Measurements from ENCODE around the gene PLCH1.

Gene PLCH1

DNA sequence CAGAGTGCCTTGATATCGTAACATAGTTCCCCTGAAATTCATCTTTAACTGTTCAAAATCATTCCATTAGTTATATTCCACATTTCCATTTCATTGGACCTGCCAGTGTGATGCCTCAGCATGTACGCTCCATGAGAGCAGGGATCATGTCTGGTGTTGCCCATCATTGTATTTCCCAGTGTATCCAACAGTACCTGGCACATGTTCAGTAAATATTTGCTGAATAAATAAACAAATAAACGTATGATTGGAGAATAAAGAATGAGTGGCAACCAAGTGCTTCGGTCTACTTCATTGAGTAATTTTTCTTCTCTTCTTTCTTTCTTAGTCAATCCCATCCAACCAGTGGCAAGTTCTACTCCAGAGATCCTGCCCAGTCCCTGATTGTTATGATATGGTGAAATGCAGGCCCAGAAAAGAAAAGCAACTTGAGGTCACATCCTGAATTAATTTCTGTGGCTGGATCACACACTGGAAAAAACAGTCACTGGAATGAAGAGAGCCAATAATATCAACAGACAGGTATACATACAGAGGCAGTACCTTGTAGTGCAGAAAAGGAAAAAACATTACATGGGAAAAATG lies 101.2 kb downstream of the PLCH1 start:
- H3K4me1 ChIP-seq (ENCODE audit: insufficient read depth, low read length, severe bottlenecking) = no peaks in the 10 kb centered on the region
- no peaks in the 10 kb centered on the region for H3K36me3 ChIP-seq (ENCODE audit: insufficient read depth, low read length)
- H3K9me2 ChIP-seq (ENCODE audit: low read depth, low read length) = no peaks in the 10 kb centered on the region
- H3K27me3 ChIP-seq (ENCODE audit: insufficient read depth, low read length) = no peaks in the 10 kb centered on the region
- no peaks in the 10 kb centered on the region for H3F3A ChIP-seq (ENCODE audit: insufficient read depth, low read length)
- no peak overlapping the region for H3K27ac ChIP-seq (ENCODE audit: low read depth, low read length, poor library complexity, severe bottlenecking)
- no peaks in the 10 kb centered on the region for H3K79me2 ChIP-seq (ENCODE audit: insufficient read depth, low read length)
- H3K4me2 ChIP-seq (ENCODE audit: low read length) = no peak overlapping the region
- TF ChIP-seq, protein P1, sequence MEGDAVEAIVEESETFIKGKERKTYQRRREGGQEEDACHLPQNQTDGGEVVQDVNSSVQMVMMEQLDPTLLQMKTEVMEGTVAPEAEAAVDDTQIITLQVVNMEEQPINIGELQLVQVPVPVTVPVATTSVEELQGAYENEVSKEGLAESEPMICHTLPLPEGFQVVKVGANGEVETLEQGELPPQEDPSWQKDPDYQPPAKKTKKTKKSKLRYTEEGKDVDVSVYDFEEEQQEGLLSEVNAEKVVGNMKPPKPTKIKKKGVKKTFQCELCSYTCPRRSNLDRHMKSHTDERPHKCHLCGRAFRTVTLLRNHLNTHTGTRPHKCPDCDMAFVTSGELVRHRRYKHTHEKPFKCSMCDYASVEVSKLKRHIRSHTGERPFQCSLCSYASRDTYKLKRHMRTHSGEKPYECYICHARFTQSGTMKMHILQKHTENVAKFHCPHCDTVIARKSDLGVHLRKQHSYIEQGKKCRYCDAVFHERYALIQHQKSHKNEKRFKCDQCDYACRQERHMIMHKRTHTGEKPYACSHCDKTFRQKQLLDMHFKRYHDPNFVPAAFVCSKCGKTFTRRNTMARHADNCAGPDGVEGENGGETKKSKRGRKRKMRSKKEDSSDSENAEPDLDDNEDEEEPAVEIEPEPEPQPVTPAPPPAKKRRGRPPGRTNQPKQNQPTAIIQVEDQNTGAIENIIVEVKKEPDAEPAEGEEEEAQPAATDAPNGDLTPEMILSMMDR (IDR thresholded peaks at IDR 0.05; ENCODE audit: low read length) = no peak
- TF ChIP-seq EZH2 (IDR thresholded peaks at IDR 0.05; ENCODE audit: borderline replicate concordance, low read length) = no peak
- H3K9me3 ChIP-seq (ENCODE audit: low read length) = no peaks in the 10 kb centered on the region
- no peak overlapping the region for H2AFZ ChIP-seq (ENCODE audit: low read length)
- no peak overlapping the region for H3K4me3 ChIP-seq (ENCODE audit: low read depth, low read length, poor library complexity, severe bottlenecking)
- H4K20me1 ChIP-seq (ENCODE audit: insufficient read depth, low read length) = no peaks in the 10 kb centered on the region
- H3K9ac ChIP-seq (ENCODE audit: low read length) = no peak overlapping the region

DNA sequence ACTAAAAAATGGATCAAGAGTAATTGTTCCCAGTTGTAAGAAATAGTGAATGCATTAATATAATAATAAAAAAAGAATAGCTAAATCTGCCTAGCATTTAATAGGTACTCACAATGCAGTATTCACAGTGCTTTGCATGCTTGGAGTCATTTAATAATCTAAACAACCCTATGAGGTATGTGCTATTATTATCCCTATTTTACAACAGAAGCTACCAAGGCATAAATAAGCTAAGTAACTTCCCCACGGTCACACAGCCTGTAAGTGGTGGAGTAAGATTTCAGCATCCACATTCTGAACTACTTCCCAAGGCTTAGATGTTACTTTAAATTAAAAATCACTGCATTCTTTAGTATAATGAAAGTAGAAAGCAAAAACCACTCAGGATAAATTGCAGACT lies 102.9 kb downstream of the PLCH1 start:
- no peak overlapping the region for H3K9ac ChIP-seq (ENCODE audit: low read length)
- H3K9me3 ChIP-seq (ENCODE audit: low read length) = no peaks in the 10 kb centered on the region
- no peaks in the 10 kb centered on the region for H3K27me3 ChIP-seq (ENCODE audit: insufficient read depth, low read length)
- no peak overlapping the region for H3K27ac ChIP-seq (ENCODE audit: low read depth, low read length, poor library complexity, severe bottlenecking)
- H3K9me2 ChIP-seq (ENCODE audit: low read depth, low read length) = no peaks in the 10 kb centered on the region
- no peaks in the 10 kb centered on the region for H3K36me3 ChIP-seq (ENCODE audit: insufficient read depth, low read length)
- no peak overlapping the region for H3K4me3 ChIP-seq (ENCODE audit: low read depth, low read length, poor library complexity, severe bottlenecking)
- no peak for TF ChIP-seq EZH2 (IDR thresholded peaks at IDR 0.05; ENCODE audit: borderline replicate concordance, low read length)
- TF ChIP-seq, protein P1 (IDR thresholded peaks at IDR 0.05; ENCODE audit: low read length) = no peak
- no peaks in the 10 kb centered on the region for H3K4me1 ChIP-seq (ENCODE audit: insufficient read depth, low read length, severe bottlenecking)
- H3K79me2 ChIP-seq (ENCODE audit: insufficient read depth, low read length) = no peaks in the 10 kb centered on the region
- no peaks in the 10 kb centered on the region for H3F3A ChIP-seq (ENCODE audit: insufficient read depth, low read length)
- H2AFZ ChIP-seq (ENCODE audit: low read length) = no peak overlapping the region
- no peak overlapping the region for H3K4me2 ChIP-seq (ENCODE audit: low read length)
- H4K20me1 ChIP-seq (ENCODE audit: insufficient read depth, low read length) = no peaks in the 10 kb centered on the region

DNA sequence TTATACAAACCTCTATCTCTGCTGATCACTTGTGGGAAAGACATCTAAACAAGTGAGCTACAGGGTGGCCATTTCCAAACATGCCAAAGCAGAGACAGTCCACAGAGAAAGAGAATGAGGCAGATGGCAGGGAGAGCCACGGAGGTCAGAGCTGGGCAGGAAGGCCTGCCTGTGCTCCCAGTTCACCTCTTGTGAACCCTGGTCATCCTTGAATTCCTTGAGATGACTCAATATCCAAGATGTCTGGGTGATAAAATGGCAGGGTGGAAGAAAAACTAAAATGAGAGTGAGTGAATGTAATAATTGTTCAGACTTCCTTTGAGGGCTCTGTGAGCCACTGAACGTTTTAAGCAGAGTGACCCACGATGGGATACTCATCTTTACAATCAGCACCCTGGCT lies 104.8 kb downstream of the PLCH1 start:
- TF ChIP-seq, protein P1 (IDR thresholded peaks at IDR 0.05; ENCODE audit: low read length) = no peak
- no peak for TF ChIP-seq EZH2 (IDR thresholded peaks at IDR 0.05; ENCODE audit: borderline replicate concordance, low read length)
- Histone ChIP-seq H2AFZ (ENCODE audit: low read length) (no peak overlapping the region), H3K4me3 (ENCODE audit: low read depth, low read length, poor library complexity, severe bottlenecking) (no peak overlapping the region), H3K9ac (ENCODE audit: low read length) (no peak overlapping the region), H3K79me2 (ENCODE audit: insufficient read depth, low read length) (no peaks in the 10 kb centered on the region), H3K27me3 (ENCODE audit: insufficient read depth, low read length) (no peaks in the 10 kb centered on the region), H3K9me2 (ENCODE audit: low read depth, low read length) (no peaks in the 10 kb centered on the region), H3K9me3 (ENCODE audit: low read length) (no peaks in the 10 kb centered on the region), H3K4me2 (ENCODE audit: low read length) (no peak overlapping the region), H3F3A (ENCODE audit: insufficient read depth, low read length) (no peaks in the 10 kb centered on the region), H4K20me1 (ENCODE audit: insufficient read depth, low read length) (no peaks in the 10 kb centered on the region), H3K4me1 (ENCODE audit: insufficient read depth, low read length, severe bottlenecking) (no peaks in the 10 kb centered on the region), H3K36me3 (ENCODE audit: insufficient read depth, low read length) (no peaks in the 10 kb centered on the region), H3K27ac (ENCODE audit: low read depth, low read length, poor library complexity, severe bottlenecking) (no peak overlapping the region)
